Endothelial cell of umbilical vein (primary cell): Measurements from ENCODE around the gene HIF1AN. TPM values are rescaled to one million over a fixed set of nuclear protein-coding genes. Genes with fewer than 3 reads are reported as not detected.

Experiments
- BruUV-seq: library from RNA; stranded (reverse); fragments of 400-500 nt; replicated peaks from 2 replicates; lab custom pipeline; 2021; lab: Mats Ljungman, UMichigan
- CTCF ChIA-PET: fragments of 300-600, 350-600 bp; sonication (Branson Sonifier 250); formaldehyde crosslinking; loops from one replicate; lab custom pipeline; 2021; ENCODE audit warnings: antibody characterized with exemption, inconsistent platforms; lab: Charles Lee
- POLR2A ChIA-PET: fragments of 300-600, 350-600 bp; sonication (Branson Sonifier 250); formaldehyde crosslinking; loops from one replicate; lab custom pipeline; 2021; ENCODE audit warnings: antibody characterized with exemption, inconsistent platforms; lab: Charles Lee
- DNase-seq: peaks from one replicate; pipeline ENCODE4 v3.0.0-alpha.2; 2011; ENCODE audit warnings: low read depth, low spot score
- FAIRE-seq: peaks from 2 replicates; lab custom pipeline; 2011; peaks lifted over from hg19 to GRCh38; lab: Jason Lieb, UNC
- H2AFZ ChIP-seq: 2 replicates; pipeline ENCODE4 v1.6.0; 2012; ENCODE audit warnings: low read depth, low read length, control low read depth, inconsistent platforms
- H3K27ac ChIP-seq: 2 replicates; pipeline ENCODE4 v1.5.1; 2011; ENCODE audit warnings: low read depth, mild to moderate bottlenecking, control low read depth, low read length, moderate library complexity; ENCODE audit not compliant: insufficient read depth
- H3K27me3 ChIP-seq, 2 experiments: 2 replicates each; pipeline versions ENCODE4 v1.6.0 to v1.6.1; 2011; ENCODE audit warnings: low read length in 2 of 2, mixed read lengths in 1 of 2; ENCODE audit not compliant: control insufficient read depth in 2 of 2, insufficient read depth in 2 of 2
- H3K36me3 ChIP-seq, 2 experiments: 2 replicates in 1 of 2; 3 replicates in 1 of 2; pipeline ENCODE4 v1.5.1; 2011; ENCODE audit warnings: low read length in 2 of 2, mild to moderate bottlenecking in 1 of 2, moderate library complexity in 1 of 2; ENCODE audit not compliant: control insufficient read depth in 2 of 2, insufficient read depth in 2 of 2; ENCODE audit errors: extremely low read depth in 1 of 2
- H3K4me1 ChIP-seq: 3 replicates; pipeline ENCODE4 v1.5.1; 2011; ENCODE audit warnings: mild to moderate bottlenecking, low read length; ENCODE audit not compliant: control insufficient read depth, insufficient read depth; ENCODE audit errors: extremely low read depth
- H3K4me2 ChIP-seq: 2 replicates; pipeline ENCODE4 v1.6.1; 2011; ENCODE audit warnings: low read length, control low read depth, mixed read lengths; ENCODE audit not compliant: insufficient read depth
- H3K4me3 ChIP-seq, 3 experiments: fragments of 200-600 bp in 1 of 3; sonication (generic), shearing (Covaris generic) in 1 of 3; replicated peaks in 1 of 3; 2 replicates each; pipeline ENCODE4 v1.5.1; 2011 to 2016; ENCODE audit warnings: control low read depth in 3 of 3, low read length in 3 of 3, mild to moderate bottlenecking in 2 of 3, inconsistent platforms in 1 of 3, low read depth in 1 of 3, moderate library complexity in 1 of 3; ENCODE audit not compliant: insufficient read depth in 1 of 3
- H3K79me2 ChIP-seq: 2 replicates; pipeline ENCODE4 v1.6.0; 2012; ENCODE audit warnings: low read length, inconsistent platforms; ENCODE audit not compliant: control insufficient read depth, insufficient read depth
- H3K9ac ChIP-seq: replicated peaks from 2 replicates; pipeline ENCODE3; 2011; ENCODE audit warnings: low read length, control low read depth; ENCODE audit not compliant: insufficient read depth; ENCODE audit errors: extremely low read depth
- H3K9me1 ChIP-seq: replicated peaks from 3 replicates; pipeline ENCODE4 v1.6.0; 2011; ENCODE audit warnings: mild to moderate bottlenecking, low read length; ENCODE audit not compliant: control insufficient read depth, insufficient read depth; ENCODE audit errors: extremely low read depth
- H3K9me3 ChIP-seq: replicated peaks from 2 replicates; pipeline ENCODE4 v1.5.1; 2012; ENCODE audit warnings: low read length, inconsistent platforms; ENCODE audit not compliant: control insufficient read depth, insufficient read depth
- H4K20me1 ChIP-seq: replicated peaks from 2 replicates; pipeline ENCODE3; 2011; ENCODE audit warnings: mild to moderate bottlenecking, low read length; ENCODE audit not compliant: control insufficient read depth, insufficient read depth; ENCODE audit errors: extremely low read depth
- EZH2 ChIP-seq: IDR thresholded peaks from 2 replicates; pipeline ENCODE4 v1.6.1; 2012; ENCODE audit warnings: borderline replicate concordance, low read depth, mild to moderate bottlenecking, moderate library complexity, low read length, inconsistent platforms; ENCODE audit not compliant: severe bottlenecking
- FOS ChIP-seq: IDR thresholded peaks from 2 replicates; pipeline ENCODE4 v1.6.1; 2011; ENCODE audit warnings: mild to moderate bottlenecking, low read length, moderate library complexity, borderline replicate concordance; ENCODE audit not compliant: insufficient read depth
- GATA2 ChIP-seq: IDR thresholded peaks from 2 replicates; pipeline ENCODE4 v1.7.0; 2011; ENCODE audit warnings: low read depth, mild to moderate bottlenecking, moderate library complexity, mixed read lengths, low read length; ENCODE audit not compliant: insufficient read length, insufficient read depth
- JUN ChIP-seq: IDR thresholded peaks from 2 replicates; pipeline ENCODE4 v1.6.1; 2011; ENCODE audit warnings: borderline replicate concordance, low read depth; ENCODE audit not compliant: insufficient read length, insufficient read depth
- MYC ChIP-seq: IDR thresholded peaks from one replicate; pipeline ENCODE4 v1.6.1; 2011; ENCODE audit warnings: mild to moderate bottlenecking, low read depth, low read length
- POLR2A ChIP-seq: IDR thresholded peaks from 2 replicates; pipeline ENCODE4 v1.6.1; 2012; ENCODE audit warnings: low read depth, mild to moderate bottlenecking, control low read depth, low read length
- POLR2AphosphoS5 ChIP-seq: IDR thresholded peaks from 2 replicates; pipeline ENCODE4 v1.6.1; 2012; ENCODE audit warnings: low read depth, mild to moderate bottlenecking, control low read depth, low read length, moderate library complexity; ENCODE audit not compliant: insufficient read depth
- dilution Hi-C: fragments of 300-500 bp; cut with MboI; formaldehyde crosslinking; loops from one replicate; pipeline ENCODE4 v1.15.0; 2019; ENCODE audit warnings: low sequenced_read_pairs; ENCODE audit not compliant: extremely low pct_ligation_motif_present
- intact Hi-C: fragments of 100-400 bp; cut with micrococcal nuclease; formaldehyde crosslinking; loops from one replicate; pipeline ENCODE4 v1.10.0; 2022
- polyA plus RNA-seq, 4 experiments: library from polyadenylated mRNA; depleted of rRNA in 3 of 4; stranded (reverse) in 3 of 4; unstranded in 1 of 4; fragments of >200 nt; gene quantifications; 2 replicates each; pipeline versions ENCODE4 v1.2.1 to v1.2.3, GENCODE V29; 2011 to 2012; ENCODE audit warnings: missing spikeins in 1 of 4
- total RNA-seq: library from RNA; stranded (reverse); gene quantifications from 2 replicates; pipeline ENCODE4 v1.2.3, GENCODE V29; 2021
- TF ChIP-seq, protein P1 (sequence below), 2 donors: IDR thresholded peaks; 1 replicate in 1 of 2; 2 replicates in 1 of 2; pipeline ENCODE4 v1.5.1; 2011; ENCODE audit warnings: low read length in 2 of 2, mild to moderate bottlenecking in 2 of 2, moderate library complexity in 2 of 2, control low read depth in 1 of 2, inconsistent platforms in 1 of 2, low read depth in 1 of 2; ENCODE audit not compliant: insufficient read depth in 1 of 2; ENCODE audit errors: extremely low read depth in 1 of 2
- TF ChIP-seq, protein P2 (sequence below): IDR thresholded peaks from 2 replicates; pipeline ENCODE4 v1.6.1; 2011; ENCODE audit not compliant: insufficient read depth, insufficient read length

HIF1AN gene
- total and polyA plus RNA-seq, 2 donors (not counting 3 experiments of a cell fraction or from before 2014, with no cell fraction given) = 7.3 to 34.0 TPM

DNA sequence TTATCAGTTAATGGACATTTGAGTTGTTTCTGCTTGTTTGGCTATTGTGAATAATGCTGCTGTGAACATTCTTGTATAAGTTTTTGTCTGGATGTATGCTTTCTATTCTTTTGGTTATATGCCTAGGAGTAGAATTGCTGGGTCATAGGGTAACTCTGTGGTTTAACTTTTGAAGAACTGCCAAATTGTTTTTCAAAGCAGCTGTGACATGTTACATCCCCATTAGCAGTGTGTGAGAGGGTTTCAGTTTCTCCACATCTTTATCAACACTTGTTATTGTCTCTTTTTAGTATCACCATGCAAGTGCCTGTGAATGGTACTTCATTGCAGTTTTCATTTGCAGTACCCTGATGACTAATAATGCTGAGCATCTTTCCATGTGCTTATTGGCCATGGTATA lies 4.0 kb upstream of the HIF1AN start:
- H3K79me2 ChIP-seq = peaks cover 28% of the 10 kb centered on the region
- ChIA-PET POLR2A (no interaction called here), CTCF (no interaction called here)
- dilution Hi-C loops (no loop called here), intact Hi-C loops (no loop called here)
- no peak overlapping the region for H3K9ac ChIP-seq
- DNase-seq (no peak), FAIRE-seq (no peak)
- BruUV-seq = no TSS peak
- H3K27me3 ChIP-seq = no peaks in the 10 kb centered on the region
- H2AFZ ChIP-seq = no peak overlapping the region
- H3K36me3 ChIP-seq = peaks cover under 1 to 3% of the 10 kb centered on the region in 2 experiments
- no peaks in the 10 kb centered on the region for H3K9me1 ChIP-seq
- H3K4me2 ChIP-seq = no peak overlapping the region
- no peaks in the 10 kb centered on the region for H4K20me1 ChIP-seq
- H3K4me1 ChIP-seq = peaks cover 27% of the 10 kb centered on the region
- no peak overlapping the region for H3K27ac ChIP-seq
- no peaks in the 10 kb centered on the region for H3K9me3 ChIP-seq
- no peak overlapping the region for H3K4me3 ChIP-seq
- TF ChIP-seq FOS = no peak
- no peak for TF ChIP-seq GATA2
- TF ChIP-seq, protein P1, sequence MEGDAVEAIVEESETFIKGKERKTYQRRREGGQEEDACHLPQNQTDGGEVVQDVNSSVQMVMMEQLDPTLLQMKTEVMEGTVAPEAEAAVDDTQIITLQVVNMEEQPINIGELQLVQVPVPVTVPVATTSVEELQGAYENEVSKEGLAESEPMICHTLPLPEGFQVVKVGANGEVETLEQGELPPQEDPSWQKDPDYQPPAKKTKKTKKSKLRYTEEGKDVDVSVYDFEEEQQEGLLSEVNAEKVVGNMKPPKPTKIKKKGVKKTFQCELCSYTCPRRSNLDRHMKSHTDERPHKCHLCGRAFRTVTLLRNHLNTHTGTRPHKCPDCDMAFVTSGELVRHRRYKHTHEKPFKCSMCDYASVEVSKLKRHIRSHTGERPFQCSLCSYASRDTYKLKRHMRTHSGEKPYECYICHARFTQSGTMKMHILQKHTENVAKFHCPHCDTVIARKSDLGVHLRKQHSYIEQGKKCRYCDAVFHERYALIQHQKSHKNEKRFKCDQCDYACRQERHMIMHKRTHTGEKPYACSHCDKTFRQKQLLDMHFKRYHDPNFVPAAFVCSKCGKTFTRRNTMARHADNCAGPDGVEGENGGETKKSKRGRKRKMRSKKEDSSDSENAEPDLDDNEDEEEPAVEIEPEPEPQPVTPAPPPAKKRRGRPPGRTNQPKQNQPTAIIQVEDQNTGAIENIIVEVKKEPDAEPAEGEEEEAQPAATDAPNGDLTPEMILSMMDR (IDR thresholded peaks at IDR 0.05; ENCODE audit: extremely low read depth in 1 of 2, insufficient read depth in 1 of 2, low read depth in 1 of 2, low read length in 2 of 2) = no peak
- TF ChIP-seq MYC = no peak
- TF ChIP-seq, protein P2, sequence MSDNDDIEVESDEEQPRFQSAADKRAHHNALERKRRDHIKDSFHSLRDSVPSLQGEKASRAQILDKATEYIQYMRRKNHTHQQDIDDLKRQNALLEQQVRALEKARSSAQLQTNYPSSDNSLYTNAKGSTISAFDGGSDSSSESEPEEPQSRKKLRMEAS = no peak
- TF ChIP-seq POLR2A = no peak
- no peak for TF ChIP-seq EZH2
- TF ChIP-seq POLR2AphosphoS5 = no peak
- TF ChIP-seq JUN = no peak
